Measurements from ENCODE around the gene TREX2.

DNA sequence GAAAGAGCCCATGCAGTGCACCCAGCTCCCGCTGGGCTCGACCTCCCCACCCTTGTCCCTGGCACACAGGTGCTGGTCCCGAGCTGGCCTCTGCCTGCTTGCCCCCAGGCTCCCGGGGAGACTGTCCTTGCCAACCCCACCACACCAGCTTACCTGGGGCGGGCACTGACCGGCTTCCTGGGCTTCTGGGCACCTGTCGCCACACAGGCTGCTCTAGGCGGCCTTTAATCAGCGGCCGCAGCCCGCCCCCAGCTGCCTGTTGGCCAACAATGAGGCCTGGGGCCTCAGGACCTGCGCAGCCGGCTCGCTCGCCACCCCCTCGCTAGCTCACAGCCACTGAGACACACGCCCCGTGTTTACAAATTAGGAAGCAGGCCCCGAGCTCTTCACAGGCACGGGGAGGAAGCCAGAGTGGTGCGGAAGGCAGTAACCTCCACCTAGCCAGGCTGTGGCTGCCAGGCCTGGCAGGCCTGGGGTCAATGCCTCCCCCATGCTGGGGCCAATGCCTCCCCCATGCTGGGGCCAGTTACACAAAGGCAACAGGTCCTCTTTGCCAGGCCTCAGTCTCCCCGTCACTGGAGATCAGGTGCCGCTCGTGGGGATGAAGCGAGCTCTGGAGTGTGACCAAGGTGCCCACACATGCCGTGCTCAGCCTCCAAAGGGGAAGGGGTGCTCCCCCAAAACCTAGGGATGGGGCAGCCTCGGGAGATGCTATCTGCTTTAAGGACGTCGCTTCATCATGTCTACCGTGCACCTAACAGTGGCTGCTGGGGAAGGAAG, at the start of gene TREX2:
- no peak for TF ChIP-seq CTCF (IDR thresholded peaks at IDR 0.05)
- TF ChIP-seq POLR2A (IDR thresholded peaks at IDR 0.05): no peak
- TF ChIP-seq POLR2AphosphoS5 (IDR thresholded peaks at IDR 0.05): no peak
- TF ChIP-seq EP300 (IDR thresholded peaks at IDR 0.05): no peak
